A549 (cell line): ENCODE measurements around the gene VAPB. TPM values are rescaled to one million over a fixed set of nuclear protein-coding genes. Genes with fewer than 3 reads are reported as not detected.

Experiments used
- ATAC-seq, 2 experiments: fragments of 200-7000 bp in 1 of 2; fragments of >200 bp in 1 of 2; cut with Nextera tagmentation in 1 of 2; cut with Tn5 transposase in 1 of 2; 3 replicates each; pipeline versions ENCODE4 v1.8.0 to v1.9.1; 2018 to 2020; ENCODE audit warnings: mild to moderate bottlenecking in 1 of 2, moderate library complexity in 1 of 2
- CTCF ChIA-PET: fragments of 300-600 bp; sonication (Branson Sonifier 250); formaldehyde crosslinking; extraction: SDS; loops from one replicate; lab custom pipeline; 2021; ENCODE audit warnings: antibody characterized with exemption, inconsistent platforms; lab: Yijun Ruan, JAX
- POLR2A ChIA-PET: fragments of 350-600 bp; formaldehyde crosslinking; extraction: SDS; loops from one replicate; lab custom pipeline; 2021; ENCODE audit warnings: antibody characterized with exemption, inconsistent platforms; lab: Yijun Ruan, JAX
- DNase-seq, 2 experiments: peaks; one replicate each; pipeline versions ENCODE4 v3.0.0 to v3.0.0-alpha.2; 2011 to 2016; ENCODE audit warnings: low read depth in 1 of 2, low spot score in 1 of 2
- FAIRE-seq: peaks from 2 replicates; lab custom pipeline; 2011; peaks lifted over from hg19 to GRCh38; lab: Jason Lieb, UNC
- H3K27ac ChIP-seq, 2 experiments: fragments of >200 bp; sonication (Bioruptor Twin); formaldehyde crosslinking; 3 replicates each; pipeline ENCODE4 v1.5.1; 2016 to 2017
- H3K4me1 ChIP-seq: fragments of >200 bp; sonication (Bioruptor Twin); formaldehyde crosslinking; 3 replicates; pipeline ENCODE4 v1.6.1; 2016
- H3K4me2 ChIP-seq: fragments of >200 bp; sonication (Bioruptor Twin); formaldehyde crosslinking; 3 replicates; pipeline ENCODE4 v1.6.1; 2016
- H3K4me3 ChIP-seq: fragments of >200 bp; sonication (Bioruptor Twin); formaldehyde crosslinking; 3 replicates; pipeline ENCODE4 v1.5.1; 2016
- H3K9me3 ChIP-seq: fragments of >200 bp; sonication (Bioruptor Twin); formaldehyde crosslinking; 3 replicates; pipeline ENCODE4 v1.6.1; 2016
- CBX2 ChIP-seq: fragments of 200-600 bp; sonication (generic); IDR thresholded peaks from 2 replicates; pipeline ENCODE4 v1.6.1; 2016; ENCODE audit warnings: low read depth, mild to moderate bottlenecking, borderline replicate concordance
- CBX8 ChIP-seq: fragments of 200-600 bp; sonication (generic); IDR thresholded peaks from 2 replicates; pipeline ENCODE4 v1.6.1; 2016
- CHD4 ChIP-seq: fragments of 200-600 bp; sonication (generic); IDR thresholded peaks from 2 replicates; pipeline ENCODE4 v1.6.1; 2016; ENCODE audit warnings: antibody characterized with exemption, mild to moderate bottlenecking, borderline replicate concordance
- ELK1 ChIP-seq: fragments of 150-350 bp; IDR thresholded peaks from 2 replicates; pipeline ENCODE4 v1.6.1; 2014; ENCODE audit warnings: low read depth, mild to moderate bottlenecking, low read length
- FOSL2 ChIP-seq, 2 experiments: fragments of 450-650 bp in 1 of 2; fragments of >200 bp in 1 of 2; sonication (Bioruptor Twin) in 1 of 2; formaldehyde crosslinking; IDR thresholded peaks; 2 replicates each; pipeline versions ENCODE4 v1.5.0 to v1.6.1; 2016 to 2020; ENCODE audit warnings: mild to moderate bottlenecking in 1 of 2, moderate library complexity in 1 of 2
- HOXA7 ChIP-seq: fragments of 250-450 bp; sonication (Bioruptor Pico); IDR thresholded peaks from 2 replicates; pipeline ENCODE4 v1.5.0; 2020; ENCODE audit warnings: mild to moderate bottlenecking, moderate library complexity
- JUNB ChIP-seq: fragments of >200 bp; sonication (Bioruptor Twin); formaldehyde crosslinking; IDR thresholded peaks from 2 replicates; pipeline ENCODE4 v1.6.1; 2016
- MYC ChIP-seq: IDR thresholded peaks from 2 replicates; pipeline ENCODE4 v1.6.1; 2012; ENCODE audit warnings: mild to moderate bottlenecking, inconsistent platforms, low read length, improper control_type of control experiment, borderline replicate concordance
- NFE2L2 ChIP-seq: fragments of 150-350 bp; conservative IDR thresholded peaks from 2 replicates; pipeline ENCODE4 v1.6.1; 2014; ENCODE audit warnings: low read length
- POLR2AphosphoS2 ChIP-seq: conservative IDR thresholded peaks from 2 replicates; pipeline ENCODE4 v1.6.1; 2012; ENCODE audit warnings: low read length, improper control_type of control experiment, inconsistent platforms
- REST ChIP-seq: fragments of 200-600 bp; sonication (generic); IDR thresholded peaks from 2 replicates; pipeline ENCODE4 v1.6.1; 2016; ENCODE audit warnings: antibody characterized with exemption, mild to moderate bottlenecking, moderate library complexity
- TP53 ChIP-seq: fragments of 250-450 bp; sonication (Bioruptor Pico); IDR thresholded peaks from 2 replicates; pipeline ENCODE4 v1.5.0; 2021; ENCODE audit warnings: mild to moderate bottlenecking, moderate library complexity
- USF2 ChIP-seq: fragments of 450-650 bp; IDR thresholded peaks from 2 replicates; pipeline ENCODE4 v1.6.1; 2014; ENCODE audit warnings: antibody characterized with exemption
- ZFP36 ChIP-seq: fragments of 450-650 bp; IDR thresholded peaks from 2 replicates; pipeline ENCODE4 v1.6.1; 2014; ENCODE audit warnings: borderline replicate concordance; ENCODE audit not compliant: partially characterized antibody
- ZSCAN20 ChIP-seq: fragments of 250-450 bp; sonication (Bioruptor Pico); IDR thresholded peaks from 2 replicates; pipeline ENCODE4 v1.8.0; 2022; ENCODE audit warnings: mild to moderate bottlenecking, moderate library complexity
- WGBS: methylation state at CpG from one replicate; pipeline ENCODE4 v1.1.6; 2017; ENCODE audit errors: missing lambda C conversion rate; 5-methylcytosine and 5-hydroxymethylcytosine counted together
- polyA plus RNA-seq, 4 experiments: library from polyadenylated mRNA; depleted of rRNA in 3 of 4; stranded (reverse); fragments of >200 nt; fragmentation: RNase III in 1 of 4; extraction: RNeasy Plus Mini Kit Qiagen cat#74134 plus additional on column Dnase treatment in 1 of 4; gene quantifications; 2 replicates in 3 of 4; 3 replicates in 1 of 4; pipeline ENCODE4 v1.2.3, GENCODE V29; 2011 to 2017
- TF ChIP-seq, protein P1 (sequence below): fragments of >200 bp; sonication (Bioruptor Twin); formaldehyde crosslinking; IDR thresholded peaks from 2 replicates; pipeline ENCODE4 v1.6.1; 2016

The VAPB gene
- polyA plus RNA-seq, 2 of the 4 experiments (the other 2 are of a cell fraction) = 43.8 to 44.0 TPM

- TF ChIP-seq ELK1 (no peak), MYC (no peak), CBX2 (no peak), CBX8 (no peak)
These were observed 84.7 kb downstream of the VAPB start (continued) for GRCh38 chr20:58473453-58474425.

GRCh38 chr20:58475466-58475865, 86.4 kb downstream of the VAPB start:
- Histone ChIP-seq H3K9me3 (peaks cover 30% of the 10 kb centered on the region; the same call in 2 of the 3 replicates), H3K4me1 (no peaks in the 10 kb centered on the region), H3K27ac (no peak overlapping the region), H3K4me3 (no peak overlapping the region), H3K4me2 (no peak overlapping the region)
- ChIA-PET CTCF (no interaction called here), POLR2A (no interaction called here)
- FAIRE-seq (no peak), ATAC-seq (no peak), DNase-seq (no peak)
- TF ChIP-seq POLR2AphosphoS2 (no peak), REST (no peak), HOXA7 (CRISPR knock-in tag) (no peak), NFE2L2 (no peak), USF2 (no peak), TP53 (no peak), FOSL2 (IDR thresholded peaks at IDR 0.05) (no peak), FOSL2 (CRISPR knock-in tag; IDR thresholded peaks at IDR 0.05) (no peak), CHD4 (no peak), CBX8 (no peak), JUNB (no peak), ZSCAN20 (CRISPR knock-in tag) (no peak), ZFP36 (no peak)
- TF ChIP-seq, protein P1, sequence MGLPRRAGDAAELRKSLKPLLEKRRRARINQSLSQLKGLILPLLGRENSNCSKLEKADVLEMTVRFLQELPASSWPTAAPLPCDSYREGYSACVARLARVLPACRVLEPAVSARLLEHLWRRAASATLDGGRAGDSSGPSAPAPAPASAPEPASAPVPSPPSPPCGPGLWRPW = no peak
- 63% methylated on average over 10 of the region's 10 CpGs for WGBS
